ENCODE data around the gene GPR161.

DNA sequence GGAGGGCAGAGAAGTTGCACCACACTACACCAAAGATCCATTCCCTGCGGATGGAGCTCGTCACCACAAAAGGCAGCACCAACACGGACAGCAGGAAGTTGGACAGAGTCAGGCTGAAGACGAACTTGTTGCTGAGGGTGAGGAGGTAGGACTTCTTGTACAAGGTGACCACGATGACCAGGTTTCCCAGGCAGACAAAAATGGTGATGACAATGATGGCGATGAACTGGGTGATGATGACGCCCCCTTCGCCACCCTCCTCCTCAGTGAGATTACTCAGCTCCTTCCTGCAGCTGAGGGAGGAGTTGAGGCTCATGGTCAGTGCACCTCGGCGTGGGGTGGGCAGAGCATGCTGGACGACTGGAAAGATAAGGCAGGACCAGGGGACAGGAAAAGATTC, 32.2 kb downstream of the GPR161 start:
- TF ChIP-seq, protein P1, sequence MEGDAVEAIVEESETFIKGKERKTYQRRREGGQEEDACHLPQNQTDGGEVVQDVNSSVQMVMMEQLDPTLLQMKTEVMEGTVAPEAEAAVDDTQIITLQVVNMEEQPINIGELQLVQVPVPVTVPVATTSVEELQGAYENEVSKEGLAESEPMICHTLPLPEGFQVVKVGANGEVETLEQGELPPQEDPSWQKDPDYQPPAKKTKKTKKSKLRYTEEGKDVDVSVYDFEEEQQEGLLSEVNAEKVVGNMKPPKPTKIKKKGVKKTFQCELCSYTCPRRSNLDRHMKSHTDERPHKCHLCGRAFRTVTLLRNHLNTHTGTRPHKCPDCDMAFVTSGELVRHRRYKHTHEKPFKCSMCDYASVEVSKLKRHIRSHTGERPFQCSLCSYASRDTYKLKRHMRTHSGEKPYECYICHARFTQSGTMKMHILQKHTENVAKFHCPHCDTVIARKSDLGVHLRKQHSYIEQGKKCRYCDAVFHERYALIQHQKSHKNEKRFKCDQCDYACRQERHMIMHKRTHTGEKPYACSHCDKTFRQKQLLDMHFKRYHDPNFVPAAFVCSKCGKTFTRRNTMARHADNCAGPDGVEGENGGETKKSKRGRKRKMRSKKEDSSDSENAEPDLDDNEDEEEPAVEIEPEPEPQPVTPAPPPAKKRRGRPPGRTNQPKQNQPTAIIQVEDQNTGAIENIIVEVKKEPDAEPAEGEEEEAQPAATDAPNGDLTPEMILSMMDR (conservative IDR thresholded peaks at IDR 0.05; ENCODE audit: low read length): no peak
- no peak for TF ChIP-seq EZH2phosphoT487 (IDR thresholded peaks at IDR 0.05; ENCODE audit: borderline replicate concordance)
